ENCODE results near the gene RFX2.

RFX2 gene

GRCh38 chr19:6005321-6006069, 104.8 kb downstream of the RFX2 start:
- POLR2A ChIA-PET, result no interaction called here
- H3K27ac ChIP-seq (ENCODE audit: insufficient read depth in 1 of 2, low read depth in 1 of 2, low read length in 2 of 2, poor library complexity in 1 of 2, severe bottlenecking in 2 of 2), result no peak overlapping the region
- WGBS (ENCODE audit: insufficient coverage), result 96% methylated on average over 10 of the region's 18 CpGs
- no peaks in the 10 kb centered on the region for H3K27me3 ChIP-seq (replicated peaks in 2 of 5; ENCODE audit: control insufficient read depth in 4 of 5, insufficient read depth in 5 of 5, low read length in 4 of 5)
- H3K4me1 ChIP-seq (ENCODE audit: control extremely low read depth in 1 of 4, control insufficient read depth in 4 of 4, insufficient read depth in 4 of 4, low read length in 3 of 4), result no peaks in the 10 kb centered on the region
- DNase-seq, result no peak
- peaks cover 3 to 47% (median 32%) of the 10 kb centered on the region in 4 experiments for H3K36me3 ChIP-seq (ENCODE audit: control insufficient read depth in 4 of 4, insufficient read depth in 4 of 4, low read length in 3 of 4)
- peaks cover 0 to 5% (median 2%) of the 10 kb centered on the region in 5 experiments for H3K9me3 ChIP-seq (ENCODE audit: control extremely low read depth in 1 of 5, control insufficient read depth in 4 of 5, insufficient read depth in 2 of 5, low read depth in 1 of 5, low read length in 4 of 5)
- CTCF ChIA-PET, result interaction anchor here (1.1 to 2.0 kb wide), 5 partner anchors 9 to 39 kb away, joined by 3 to 6 read pairs (median 5); no protein-coding TSS in a partner anchor
- H3K4me3 ChIP-seq (ENCODE audit: control insufficient read depth in 1 of 7, extremely low read depth in 1 of 7, insufficient read depth in 4 of 7, low read depth in 2 of 7, low read length in 6 of 7), result no peak overlapping the region

GRCh38 chr19:6003976-6004375, 106.3 kb downstream of the RFX2 start:
- DNase-seq, result no peak
- Histone ChIP-seq H3K9me3 (ENCODE audit: control extremely low read depth in 1 of 5, control insufficient read depth in 4 of 5, insufficient read depth in 2 of 5, low read depth in 1 of 5, low read length in 4 of 5) (peaks cover 0 to 6% (median 3%) of the 10 kb centered on the region in 5 experiments), H3K36me3 (ENCODE audit: control insufficient read depth in 4 of 4, insufficient read depth in 4 of 4, low read length in 3 of 4) (peaks cover 3 to 51% (median 36%) of the 10 kb centered on the region in 4 experiments), H3K27ac (ENCODE audit: insufficient read depth in 1 of 2, low read depth in 1 of 2, low read length in 2 of 2, poor library complexity in 1 of 2, severe bottlenecking in 2 of 2) (no peak overlapping the region), H3K4me1 (ENCODE audit: control extremely low read depth in 1 of 4, control insufficient read depth in 4 of 4, insufficient read depth in 4 of 4, low read length in 3 of 4) (no peaks in the 10 kb centered on the region), H3K4me3 (ENCODE audit: control insufficient read depth in 1 of 7, extremely low read depth in 1 of 7, insufficient read depth in 4 of 7, low read depth in 2 of 7, low read length in 6 of 7) (no peak overlapping the region), H3K27me3 (replicated peaks in 2 of 5; ENCODE audit: control insufficient read depth in 4 of 5, insufficient read depth in 5 of 5, low read length in 4 of 5) (no peaks in the 10 kb centered on the region)
- ChIA-PET POLR2A (no interaction called here), CTCF (no interaction called here)
- WGBS (ENCODE audit: insufficient coverage), result 96% methylated on average over 8 of the region's 10 CpGs

GRCh38 chr19:6002591-6002990, 107.7 kb downstream of the RFX2 start:
- Histone ChIP-seq H3K36me3 (ENCODE audit: control insufficient read depth in 4 of 4, insufficient read depth in 4 of 4, low read length in 3 of 4) (peaks cover 3 to 54% (median 37%) of the 10 kb centered on the region in 4 experiments), H3K9me3 (ENCODE audit: control extremely low read depth in 1 of 5, control insufficient read depth in 4 of 5, insufficient read depth in 2 of 5, low read depth in 1 of 5, low read length in 4 of 5) (peaks cover 0 to 6% (median 3%) of the 10 kb centered on the region in 5 experiments), H3K4me3 (ENCODE audit: control insufficient read depth in 1 of 7, extremely low read depth in 1 of 7, insufficient read depth in 4 of 7, low read depth in 2 of 7, low read length in 6 of 7) (no peak overlapping the region), H3K27me3 (replicated peaks in 2 of 5; ENCODE audit: control insufficient read depth in 4 of 5, insufficient read depth in 5 of 5, low read length in 4 of 5) (no peaks in the 10 kb centered on the region), H3K4me1 (ENCODE audit: control extremely low read depth in 1 of 4, control insufficient read depth in 4 of 4, insufficient read depth in 4 of 4, low read length in 3 of 4) (no peaks in the 10 kb centered on the region), H3K27ac (ENCODE audit: insufficient read depth in 1 of 2, low read depth in 1 of 2, low read length in 2 of 2, poor library complexity in 1 of 2, severe bottlenecking in 2 of 2) (no peak overlapping the region)
- CTCF ChIA-PET, result interaction anchor here (1.0 to 2.2 kb wide), 5 partner anchors 12 to 35 kb away, joined by 3 to 6 read pairs (median 5); no protein-coding TSS in a partner anchor
- 97% methylated on average over 24 of the region's 26 CpGs for WGBS (ENCODE audit: insufficient coverage)
- POLR2A ChIA-PET, result interaction anchor here (1.0 kb wide), 1 partner anchor 15 kb away, joined by 3 read pairs; no protein-coding TSS in a partner anchor
- no peak for DNase-seq

- Histone ChIP-seq H3K9me3 (ENCODE audit: control extremely low read depth in 1 of 5, control insufficient read depth in 4 of 5, insufficient read depth in 2 of 5, low read depth in 1 of 5, low read length in 4 of 5) (peaks cover 0 to 6% (median 3%) of the 10 kb centered on the region in 5 experiments), H3K4me3 (ENCODE audit: control insufficient read depth in 1 of 7, extremely low read depth in 1 of 7, insufficient read depth in 4 of 7, low read depth in 2 of 7, low read length in 6 of 7) (no peak overlapping the region), H3K27ac (ENCODE audit: insufficient read depth in 1 of 2, low read depth in 1 of 2, low read length in 2 of 2, poor library complexity in 1 of 2, severe bottlenecking in 2 of 2) (no peak overlapping the region), H3K27me3 (replicated peaks in 2 of 5; ENCODE audit: control insufficient read depth in 4 of 5, insufficient read depth in 5 of 5, low read length in 4 of 5) (no peaks in the 10 kb centered on the region), H3K4me1 (ENCODE audit: control extremely low read depth in 1 of 4, control insufficient read depth in 4 of 4, insufficient read depth in 4 of 4, low read length in 3 of 4) (no peaks in the 10 kb centered on the region), H3K36me3 (ENCODE audit: control insufficient read depth in 4 of 4, insufficient read depth in 4 of 4, low read length in 3 of 4) (peaks cover 3 to 69% (median 43%) of the 10 kb centered on the region in 4 experiments)
- 93% methylated on average over 3 of the region's 7 CpGs for WGBS (ENCODE audit: insufficient coverage)
- POLR2A ChIA-PET, result no interaction called here
- no peak for DNase-seq
- CTCF ChIA-PET, result interaction anchor here (1.7 to 2.2 kb wide), 4 partner anchors 10 to 32 kb away, joined by 3 to 6 read pairs (median 4); no protein-coding TSS in a partner anchor
These were observed 110.0 kb downstream of the RFX2 start for GRCh38 chr19:6000228-6000847.

- H3K27me3 ChIP-seq (replicated peaks in 2 of 5; ENCODE audit: control insufficient read depth in 4 of 5, insufficient read depth in 5 of 5, low read length in 4 of 5), result no peaks in the 10 kb centered on the region
- peaks cover 3 to 72% (median 43%) of the 10 kb centered on the region in 4 experiments for H3K36me3 ChIP-seq (ENCODE audit: control insufficient read depth in 4 of 4, insufficient read depth in 4 of 4, low read length in 3 of 4)
- DNase-seq, result no peak
- POLR2A ChIA-PET, result no interaction called here
- CTCF ChIA-PET, result interaction anchor here (1.7 kb wide), 1 partner anchor 11 kb away, joined by 3 read pairs; no protein-coding TSS in a partner anchor
- H3K27ac ChIP-seq (ENCODE audit: insufficient read depth in 1 of 2, low read depth in 1 of 2, low read length in 2 of 2, poor library complexity in 1 of 2, severe bottlenecking in 2 of 2), result no peak overlapping the region
- H3K4me3 ChIP-seq (ENCODE audit: control insufficient read depth in 1 of 7, extremely low read depth in 1 of 7, insufficient read depth in 4 of 7, low read depth in 2 of 7, low read length in 6 of 7), result no peak overlapping the region
- WGBS (ENCODE audit: insufficient coverage), result 95% methylated on average over 4 of the region's 6 CpGs
- H3K9me3 ChIP-seq (ENCODE audit: control extremely low read depth in 1 of 5, control insufficient read depth in 4 of 5, insufficient read depth in 2 of 5, low read depth in 1 of 5, low read length in 4 of 5), result peaks cover 0 to 6% (median 3%) of the 10 kb centered on the region in 5 experiments
- no peaks in the 10 kb centered on the region for H3K4me1 ChIP-seq (ENCODE audit: control extremely low read depth in 1 of 4, control insufficient read depth in 4 of 4, insufficient read depth in 4 of 4, low read length in 3 of 4)
These were observed 110.6 kb downstream of the RFX2 start for GRCh38 chr19:5999693-6000092.

- Histone ChIP-seq H3K4me3 (ENCODE audit: control insufficient read depth in 1 of 7, extremely low read depth in 1 of 7, insufficient read depth in 4 of 7, low read depth in 2 of 7, low read length in 6 of 7) (no peak overlapping the region), H3K27ac (ENCODE audit: insufficient read depth in 1 of 2, low read depth in 1 of 2, low read length in 2 of 2, poor library complexity in 1 of 2, severe bottlenecking in 2 of 2) (no peak overlapping the region), H3K36me3 (ENCODE audit: control insufficient read depth in 4 of 4, insufficient read depth in 4 of 4, low read length in 3 of 4) (peaks cover 3 to 67% (median 43%) of the 10 kb centered on the region in 4 experiments), H3K27me3 (replicated peaks in 2 of 5; ENCODE audit: control insufficient read depth in 4 of 5, insufficient read depth in 5 of 5, low read length in 4 of 5) (no peaks in the 10 kb centered on the region), H3K4me1 (ENCODE audit: control extremely low read depth in 1 of 4, control insufficient read depth in 4 of 4, insufficient read depth in 4 of 4, low read length in 3 of 4) (peaks cover 0 to 11% (median 6%) of the 10 kb centered on the region in 4 experiments), H3K9me3 (ENCODE audit: control extremely low read depth in 1 of 5, control insufficient read depth in 4 of 5, insufficient read depth in 2 of 5, low read depth in 1 of 5, low read length in 4 of 5) (peaks cover 0 to 6% (median 3%) of the 10 kb centered on the region in 5 experiments)
- POLR2A ChIA-PET, result no interaction called here
- 91% methylated on average over 17 of the region's 17 CpGs for WGBS (ENCODE audit: insufficient coverage)
- CTCF ChIA-PET, result interaction anchor here (1.6 kb wide), 1 partner anchor 8 kb away, joined by 5 read pairs; no protein-coding TSS in a partner anchor
- DNase-seq, result no peak
These were observed 112.9 kb downstream of the RFX2 start for GRCh38 chr19:5997371-5997770.
